Glutamatergic neuron (in vitro differentiated cells): ENCODE data around the gene CARHSP1. TPM values are rescaled to one million over a fixed set of nuclear protein-coding genes. Genes with fewer than 3 reads are reported as not detected.

Experiments
- DNase-seq: peaks from one replicate; pipeline ENCODE4 v3.0.0; 2022
- H3K27ac Mint-ChIP-seq: one replicate; pipeline ENCODE4 v1.8.0; 2020; ENCODE audit warnings: mild to moderate bottlenecking, mixed read lengths, inconsistent platforms; ENCODE audit not compliant: unreplicated experiment
- H3K27me3 Mint-ChIP-seq: one replicate; pipeline ENCODE4 v1.8.0; 2020; ENCODE audit warnings: mild to moderate bottlenecking, moderate library complexity, mixed read lengths, inconsistent platforms; ENCODE audit not compliant: unreplicated experiment
- H3K36me3 Mint-ChIP-seq: one replicate; pipeline ENCODE4 v1.8.0; 2020; ENCODE audit warnings: mild to moderate bottlenecking, mixed read lengths, inconsistent platforms; ENCODE audit not compliant: unreplicated experiment
- H3K4me1 Mint-ChIP-seq: one replicate; pipeline ENCODE4 v1.8.0; 2020; ENCODE audit warnings: mild to moderate bottlenecking, low read depth, mixed read lengths, inconsistent platforms; ENCODE audit not compliant: unreplicated experiment
- H3K4me3 Mint-ChIP-seq: one replicate; pipeline ENCODE4 v1.8.0; 2020; ENCODE audit warnings: mild to moderate bottlenecking, mixed read lengths, inconsistent platforms; ENCODE audit not compliant: unreplicated experiment
- H3K9me3 Mint-ChIP-seq: one replicate; pipeline ENCODE4 v1.8.0; 2020; ENCODE audit warnings: mild to moderate bottlenecking, moderate library complexity, mixed read lengths, inconsistent platforms; ENCODE audit not compliant: unreplicated experiment
- CTCF ChIP-seq: fragments of 200-600 bp; sonication (generic); IDR thresholded peaks from one replicate; pipeline ENCODE4 v1.5.0; 2021; ENCODE audit not compliant: partially characterized antibody, unreplicated experiment
- total RNA-seq: library from RNA; stranded (reverse); fragmentation: NEBNext Ultra II Directional; extraction: Animal tissue kit (Norgen Biotek cat#: 25700); gene quantifications from one replicate; pipeline ENCODE4 v1.2.1, GENCODE V29; 2021; ENCODE audit not compliant: unreplicated experiment

Gene CARHSP1
- total RNA-seq, 1 donor from 2014 or later, result 180 TPM

- H3K4me3 Mint-ChIP-seq, result peak overlapping the region; percentile 55
- peaks cover 3% of the 10 kb centered on the region for H3K27me3 Mint-ChIP-seq
- no peak for DNase-seq
- TF ChIP-seq CTCF, result no peak
- H3K4me1 Mint-ChIP-seq, result peaks cover 14% of the 10 kb centered on the region
- peak overlapping the region; percentile 83 for H3K27ac Mint-ChIP-seq
- H3K9me3 Mint-ChIP-seq, result peaks cover 5% of the 10 kb centered on the region
- H3K36me3 Mint-ChIP-seq, result no peaks in the 10 kb centered on the region
These were observed 36.1 kb downstream of the CARHSP1 start for GRCh38 chr16:8832717-8833105.

- Mint-ChIP-seq H3K36me3 (no peaks in the 10 kb centered on the region), H3K4me1 (peaks cover 14% of the 10 kb centered on the region), H3K27me3 (peaks cover 3% of the 10 kb centered on the region), H3K9me3 (peaks cover 5% of the 10 kb centered on the region), H3K27ac (peak overlapping the region; percentile 83), H3K4me3 (peak overlapping the region; percentile 18)
- DNase-seq, result peak; percentile 45
- no peak for TF ChIP-seq CTCF
These were observed 36.7 kb downstream of the CARHSP1 start for GRCh38 chr16:8831871-8832716.

GRCh38 chr16:8831450-8831849 lies 37.4 kb downstream of the CARHSP1 start:
- no peak overlapping the region for H3K4me3 Mint-ChIP-seq

GRCh38 chr16:8828541-8829165 lies 40.2 kb downstream of the CARHSP1 start:
- Mint-ChIP-seq H3K9me3 (peaks cover 5% of the 10 kb centered on the region), H3K4me1 (peaks cover 14% of the 10 kb centered on the region), H3K27me3 (peaks cover 3% of the 10 kb centered on the region), H3K27ac (no peak overlapping the region), H3K36me3 (no peaks in the 10 kb centered on the region), H3K4me3 (no peak overlapping the region)
- DNase-seq, result no peak
- no peak for TF ChIP-seq CTCF

More at GRCh38 chr16:8831450-8831849, 37.4 kb downstream of the CARHSP1 start:
- Mint-ChIP-seq H3K27me3 (peaks cover 3% of the 10 kb centered on the region), H3K36me3 (no peaks in the 10 kb centered on the region), H3K27ac (peak overlapping the region; percentile 83), H3K4me1 (peaks cover 14% of the 10 kb centered on the region), H3K9me3 (peaks cover 5% of the 10 kb centered on the region)
- no peak for TF ChIP-seq CTCF
- no peak for DNase-seq

- Mint-ChIP-seq H3K4me3 (no peak overlapping the region), H3K9me3 (no peaks in the 10 kb centered on the region), H3K36me3 (peaks cover 6% of the 10 kb centered on the region), H3K27ac (no peak overlapping the region), H3K27me3 (no peaks in the 10 kb centered on the region), H3K4me1 (no peaks in the 10 kb centered on the region)
- no peak for DNase-seq
- no peak for TF ChIP-seq CTCF
These were observed 42.4 kb downstream of the CARHSP1 start for GRCh38 chr16:8826278-8826879.
